Mucosa of rectum (tissue), 2 donors: ENCODE results near the gene CFAP43.

Experiments used
- H3K27ac ChIP-seq, 2 donors: one replicate each; pipeline ENCODE4 v1.7.0; 2013; ENCODE audit warnings: inconsistent platforms in 2 of 2, low read depth in 2 of 2, low read length in 2 of 2
- H3K27me3 ChIP-seq, 2 donors: one replicate each; pipeline ENCODE4 v1.7.0; 2013; ENCODE audit warnings: low read length in 2 of 2; ENCODE audit not compliant: control insufficient read depth in 2 of 2, insufficient read depth in 2 of 2
- H3K36me3 ChIP-seq, 2 donors: one replicate each; pipeline ENCODE4 v1.7.0; 2013; ENCODE audit warnings: low read length in 2 of 2; ENCODE audit not compliant: control insufficient read depth in 2 of 2, insufficient read depth in 2 of 2
- H3K4me1 ChIP-seq, 2 donors: one replicate each; pipeline ENCODE4 v1.7.0; 2013; ENCODE audit warnings: low read length in 2 of 2, mild to moderate bottlenecking in 1 of 2; ENCODE audit not compliant: control insufficient read depth in 2 of 2, insufficient read depth in 2 of 2
- H3K4me3 ChIP-seq, 2 donors: one replicate each; pipeline ENCODE4 v1.7.0; 2013; ENCODE audit warnings: low read length in 2 of 2
- H3K9ac ChIP-seq, 2 donors: one replicate each; pipeline ENCODE4 v1.7.0; 2013; ENCODE audit warnings: low read length in 2 of 2, low read depth in 1 of 2, mild to moderate bottlenecking in 1 of 2
- H3K9me3 ChIP-seq, 2 donors: one replicate each; pipeline ENCODE4 v1.7.0; 2013; ENCODE audit warnings: low read length in 2 of 2; ENCODE audit not compliant: control insufficient read depth in 2 of 2
- donor health status: healthy.
- donor health status: Normal muscosa, but diverticular disease.

CFAP43 gene

DNA sequence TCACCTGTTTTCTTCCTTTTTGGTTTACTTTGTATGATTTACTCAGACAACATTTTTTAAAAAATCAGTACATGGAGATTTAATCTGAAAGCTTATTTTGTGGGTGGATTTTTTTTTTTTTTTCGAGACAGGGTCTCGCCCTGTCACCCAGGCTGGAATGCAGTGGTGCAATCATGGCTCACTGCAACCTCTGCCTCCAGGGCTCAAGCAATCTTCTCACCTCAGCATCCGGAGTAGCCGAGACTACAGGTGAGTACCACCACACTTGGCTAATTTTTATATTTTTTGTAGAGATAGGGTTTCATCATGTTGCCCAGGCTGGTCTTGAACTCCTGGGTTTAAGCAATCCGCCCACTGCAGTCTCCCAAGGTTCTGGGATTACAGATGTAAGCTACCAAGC lies 25.1 kb upstream of the CFAP43 start:
- peaks cover 34 to 37% of the 10 kb centered on the region in 2 donors for H3K36me3 ChIP-seq
- H3K27ac ChIP-seq = no peak overlapping the region
- H3K4me3 ChIP-seq = no peak overlapping the region
- no peaks in the 10 kb centered on the region for H3K9me3 ChIP-seq
- H3K4me1 ChIP-seq = peaks cover 19 to 24% of the 10 kb centered on the region in 2 donors
- H3K27me3 ChIP-seq = no peaks in the 10 kb centered on the region
- no peak overlapping the region for H3K9ac ChIP-seq

DNA sequence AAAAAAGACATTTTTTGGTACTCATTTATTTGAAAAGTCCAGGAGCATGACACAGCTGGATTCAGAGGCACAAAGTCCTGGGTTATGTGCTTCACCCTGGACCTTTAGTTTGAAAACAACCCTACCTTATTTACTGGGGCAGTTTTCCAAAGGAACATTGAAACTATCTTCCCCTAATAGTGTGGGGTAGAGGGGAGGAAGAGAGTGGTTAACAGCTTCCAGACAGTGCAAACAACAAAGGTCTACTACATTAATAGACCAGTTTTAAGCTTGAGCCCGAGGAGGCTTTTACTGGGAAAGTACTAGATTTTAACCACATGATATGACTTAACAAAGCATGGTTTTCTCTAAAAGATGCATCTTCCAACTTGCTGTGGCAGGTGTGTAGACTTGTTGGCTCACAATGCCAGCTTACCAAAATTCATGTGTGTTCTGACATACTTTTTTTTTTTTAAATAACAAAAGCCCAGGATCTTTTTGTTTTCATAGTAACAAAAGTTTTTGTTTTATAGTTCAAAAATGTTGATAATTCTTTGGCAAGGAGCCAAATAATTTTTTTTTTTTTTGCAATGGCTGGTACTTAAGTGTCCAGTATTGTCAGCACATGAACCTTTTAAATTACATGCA lies 24.3 kb upstream of the CFAP43 start:
- H3K9me3 ChIP-seq = no peaks in the 10 kb centered on the region
- peak overlapping the region in 1 of 2 donors; percentile 86 for H3K27ac ChIP-seq
- peaks cover 19 to 24% of the 10 kb centered on the region in 2 donors for H3K4me1 ChIP-seq
- no peak overlapping the region for H3K4me3 ChIP-seq
- peaks cover 26 to 30% of the 10 kb centered on the region in 2 donors for H3K36me3 ChIP-seq
- H3K27me3 ChIP-seq = no peaks in the 10 kb centered on the region
- no peak overlapping the region for H3K9ac ChIP-seq

DNA sequence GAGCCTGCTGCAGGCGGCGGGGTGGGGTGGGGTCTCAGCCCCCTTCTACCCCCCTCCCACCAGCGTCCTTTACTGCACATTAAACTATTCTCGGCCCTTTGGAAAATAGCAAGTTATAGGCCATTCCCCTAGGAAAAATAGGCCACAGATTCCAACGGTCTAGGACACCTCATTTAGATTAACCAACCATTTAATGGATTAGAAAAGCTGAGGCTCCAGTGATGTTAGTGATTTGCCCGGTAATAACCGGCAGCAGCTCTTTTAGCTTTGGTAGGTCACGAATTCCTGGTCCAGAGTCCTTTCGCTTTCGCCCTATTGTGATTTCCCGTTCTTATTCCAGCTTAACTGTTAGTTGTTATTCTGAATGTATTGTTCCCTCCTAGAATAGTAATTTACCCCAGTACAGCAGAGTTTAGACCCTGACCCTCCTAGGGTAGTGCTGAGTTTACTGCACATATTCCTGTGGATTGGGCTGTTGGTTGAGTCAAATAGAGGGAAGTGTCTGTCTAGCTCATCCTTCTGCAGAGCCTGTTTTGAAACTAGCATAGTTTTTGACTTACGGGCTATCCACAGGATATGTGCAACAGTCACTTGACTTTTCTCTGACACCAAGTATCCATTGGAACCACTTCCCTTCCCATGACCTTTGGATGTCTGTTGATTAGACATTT lies 23.3 kb upstream of the CFAP43 start:
- peaks cover 19 to 24% of the 10 kb centered on the region in 2 donors for H3K4me1 ChIP-seq

DNA sequence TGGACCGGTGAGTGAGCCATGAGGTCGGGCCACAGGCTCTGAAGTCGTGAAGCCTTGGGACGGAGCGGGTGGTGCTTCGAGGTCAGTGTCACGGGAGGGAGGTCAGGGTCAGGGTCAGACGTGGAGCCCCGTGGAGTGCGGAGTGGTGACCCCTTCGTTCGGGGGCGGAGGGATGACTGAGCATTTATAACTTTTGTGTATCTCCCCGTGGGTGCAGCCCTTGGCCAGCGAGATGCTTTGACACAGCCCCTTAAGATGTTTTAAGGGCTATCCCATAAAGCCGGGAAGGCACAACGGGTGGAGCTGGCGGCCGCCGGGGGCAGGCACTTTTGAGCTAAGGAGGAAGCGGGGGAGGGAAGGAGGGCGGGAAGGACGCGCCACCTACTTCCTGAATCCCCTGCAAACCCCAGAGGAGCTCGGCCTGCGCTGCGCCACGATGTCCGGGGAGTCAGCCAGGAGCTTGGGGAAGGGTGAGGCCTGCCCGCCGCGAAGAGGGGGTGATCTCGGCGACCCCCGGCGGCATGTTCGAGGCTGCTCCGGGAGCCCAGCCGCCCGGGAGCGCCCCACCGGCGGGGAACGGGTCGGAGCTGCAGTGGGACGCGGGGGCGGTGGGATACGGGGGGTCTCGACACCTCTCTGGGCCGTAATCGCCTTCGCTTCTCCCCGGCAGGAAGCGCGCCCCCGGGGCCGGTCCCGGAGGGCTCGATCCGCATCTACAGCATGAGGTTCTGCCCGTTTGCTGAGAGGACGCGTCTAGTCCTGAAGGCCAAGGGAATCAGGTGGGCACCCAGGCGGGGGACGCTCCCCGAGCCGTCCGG lies 22.5 kb upstream of the CFAP43 start, which contains the start of gene GSTO1:
Gene GSTO1, plus strand, starts transcription at position 400 of the 818 bp plus-strand sequence. Its CDS starts 37 bp downstream, at position 437.
- Histone ChIP-seq H3K36me3 (peaks cover 16 to 17% of the 10 kb centered on the region in 2 donors), H3K4me3 (peak within 1 kb of the TSS; percentile 89 to 90), H3K9ac (peak within 1 kb of the TSS; percentile 89 to 97), H3K9me3 (no peaks in the 10 kb centered on the region), H3K27me3 (no peaks in the 10 kb centered on the region), H3K27ac (peak within 1 kb of the TSS; percentile 86 to 92), H3K4me1 (peaks cover 19 to 21% of the 10 kb centered on the region in 2 donors)

More for the DNA sequence above, 23.3 kb upstream of the CFAP43 start:
- Histone ChIP-seq H3K9ac (peak overlapping the region; percentile 89 to 97), H3K4me3 (peak overlapping the region; percentile 89 to 90), H3K27ac (peak overlapping the region; percentile 86 to 92), H3K36me3 (peaks cover 23% of the 10 kb centered on the region in 2 donors), H3K27me3 (no peaks in the 10 kb centered on the region), H3K9me3 (no peaks in the 10 kb centered on the region)

DNA sequence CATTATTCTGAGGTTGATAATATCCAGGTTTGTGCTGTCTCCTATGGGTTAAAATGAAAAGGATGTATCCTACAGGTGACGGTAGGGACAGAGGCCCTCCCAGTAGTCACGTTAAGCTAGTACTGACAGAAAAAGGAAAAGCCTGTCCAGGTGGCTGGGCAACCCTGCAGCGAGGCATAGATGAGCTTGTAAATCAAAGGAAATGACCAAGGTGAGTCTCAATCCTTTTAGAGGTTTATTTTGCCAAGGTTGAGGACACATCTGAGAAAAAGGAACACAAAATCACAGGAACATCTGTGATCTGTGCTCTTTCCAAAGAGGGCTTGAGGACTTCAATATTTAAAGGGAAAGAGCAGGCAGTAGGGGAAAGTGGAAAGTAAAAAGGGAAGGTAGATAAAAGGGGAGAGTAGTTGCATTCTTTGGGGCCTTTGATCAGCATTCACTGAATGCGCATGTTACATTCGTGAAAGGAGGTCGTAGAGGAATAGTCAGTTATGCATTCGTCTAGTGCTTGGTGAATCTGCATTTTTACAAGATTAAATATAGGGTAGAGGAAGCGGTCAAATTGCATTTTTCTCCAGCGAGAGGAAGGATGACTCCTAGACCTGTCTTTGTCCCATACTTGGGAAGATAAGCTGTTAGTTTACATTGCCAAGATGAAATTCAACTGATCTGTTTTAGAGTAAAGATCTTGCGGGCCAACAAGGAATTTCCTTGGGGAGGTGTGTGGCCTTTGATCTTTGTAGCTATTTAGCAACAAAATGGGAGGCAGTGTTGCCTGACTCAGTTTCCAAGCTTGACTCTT lies 21.6 kb upstream of the CFAP43 start:
- Histone ChIP-seq H3K4me3 (peak overlapping the region in 1 of 2 donors; percentile 89), H3K27me3 (no peaks in the 10 kb centered on the region), H3K4me1 (peaks cover 19 to 21% of the 10 kb centered on the region in 2 donors), H3K9me3 (no peaks in the 10 kb centered on the region), H3K9ac (peak overlapping the region in 1 of 2 donors; percentile 89), H3K27ac (peak overlapping the region in 1 of 2 donors; percentile 92), H3K36me3 (peaks cover 9% of the 10 kb centered on the region in 2 donors)

DNA sequence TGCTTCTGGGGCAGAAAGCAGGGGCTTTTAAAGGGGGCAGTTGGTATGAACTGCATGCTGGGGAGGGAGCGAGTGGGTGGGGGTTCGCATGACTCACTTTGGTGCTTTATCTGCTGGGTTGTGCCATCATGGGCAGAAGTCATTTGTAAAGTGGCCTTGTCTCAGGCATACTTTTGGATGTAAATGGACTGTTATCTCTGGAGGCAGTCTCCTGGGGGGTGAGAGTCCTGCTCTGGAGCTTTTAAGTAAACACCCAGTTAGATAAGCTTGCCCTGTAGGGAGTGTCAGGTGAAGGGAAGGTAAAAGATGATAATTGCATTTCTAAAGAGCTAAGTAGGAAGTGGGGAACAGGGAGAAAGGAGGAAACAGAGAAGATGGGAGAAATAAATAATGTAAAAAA lies 20.9 kb upstream of the CFAP43 start:
- Histone ChIP-seq H3K36me3 (peaks cover 3 to 4% of the 10 kb centered on the region in 2 donors), H3K27ac (no peak overlapping the region), H3K4me1 (peaks cover 19 to 21% of the 10 kb centered on the region in 2 donors), H3K27me3 (no peaks in the 10 kb centered on the region), H3K4me3 (no peak overlapping the region), H3K9me3 (no peaks in the 10 kb centered on the region), H3K9ac (no peak overlapping the region)

DNA sequence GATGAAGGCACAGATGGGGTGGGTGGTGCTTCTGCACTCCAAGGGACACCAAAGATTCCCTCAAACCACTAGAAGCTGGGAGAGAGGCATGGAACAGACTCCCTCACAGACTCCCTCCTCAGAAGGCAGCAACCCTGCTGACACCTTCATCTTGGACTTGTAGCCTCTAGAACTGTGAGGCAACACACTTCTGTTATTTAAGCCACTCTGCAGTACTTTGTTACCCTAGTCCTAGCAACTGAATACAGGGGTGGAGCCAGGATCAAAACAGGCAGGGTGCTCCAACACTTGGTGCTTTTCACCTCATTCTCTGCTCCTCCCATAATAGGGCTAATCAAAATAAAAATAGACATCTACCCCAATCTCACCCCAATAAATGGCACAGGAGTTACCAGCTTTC lies 20.2 kb upstream of the CFAP43 start:
- Histone ChIP-seq H3K9me3 (no peaks in the 10 kb centered on the region), H3K4me3 (no peak overlapping the region), H3K36me3 (peaks cover 0 to under 1% of the 10 kb centered on the region in 2 donors), H3K27me3 (no peaks in the 10 kb centered on the region), H3K27ac (no peak overlapping the region), H3K9ac (no peak overlapping the region), H3K4me1 (peaks cover 19 to 21% of the 10 kb centered on the region in 2 donors)

DNA sequence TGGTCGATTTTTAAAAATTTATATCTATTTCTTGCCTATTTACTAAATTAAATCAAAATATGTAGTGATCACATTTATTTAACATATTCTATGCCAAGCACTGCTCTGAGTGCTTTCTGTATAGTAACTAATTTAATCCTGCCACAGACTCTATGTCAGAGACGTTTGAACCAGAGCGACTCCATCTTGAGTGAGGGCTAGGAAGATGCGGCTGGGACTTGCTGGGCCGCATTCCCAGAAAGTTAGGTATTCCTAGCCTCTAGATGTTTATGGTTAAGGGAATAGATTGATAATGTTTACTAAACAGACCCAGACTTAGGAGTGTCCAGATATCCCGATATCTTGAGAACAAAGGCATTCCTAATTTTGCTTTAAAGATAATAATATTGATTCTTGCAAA lies 19.3 kb upstream of the CFAP43 start:
- H3K9me3 ChIP-seq = no peaks in the 10 kb centered on the region
- no peak overlapping the region for H3K27ac ChIP-seq

DNA sequence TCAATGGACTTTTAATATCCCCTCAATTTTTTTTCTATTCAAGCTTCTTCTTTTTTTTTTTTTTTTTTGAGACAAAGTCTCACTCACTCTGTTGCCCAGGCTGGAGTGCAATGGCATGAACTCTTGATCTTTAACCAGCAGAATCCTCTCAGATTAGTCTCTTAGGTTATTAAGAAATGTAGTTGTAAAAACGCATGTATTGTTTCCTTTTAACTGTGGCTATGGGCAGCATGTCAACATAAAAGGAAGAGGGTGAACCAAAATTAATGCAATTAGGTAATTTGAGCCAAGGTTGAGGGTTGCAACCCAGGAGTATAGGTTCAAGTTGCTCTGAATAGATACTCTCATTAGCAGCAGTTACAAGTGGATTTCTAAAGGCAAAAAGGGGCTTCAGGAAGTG lies 18.2 kb upstream of the CFAP43 start:
- no peaks in the 10 kb centered on the region for H3K36me3 ChIP-seq
- H3K4me1 ChIP-seq = peaks cover 10 to 12% of the 10 kb centered on the region in 2 donors
- H3K9ac ChIP-seq = no peak overlapping the region
- no peak overlapping the region for H3K27ac ChIP-seq
- no peak overlapping the region for H3K4me3 ChIP-seq
- H3K9me3 ChIP-seq = no peaks in the 10 kb centered on the region
- no peaks in the 10 kb centered on the region for H3K27me3 ChIP-seq

More for the DNA sequence above, 19.3 kb upstream of the CFAP43 start:
- Histone ChIP-seq H3K4me3 (no peak overlapping the region), H3K27me3 (no peaks in the 10 kb centered on the region), H3K4me1 (peaks cover 19 to 20% of the 10 kb centered on the region in 2 donors), H3K36me3 (no peaks in the 10 kb centered on the region), H3K9ac (no peak overlapping the region)
